IPS-18c (cell line): ENCODE data around the gene ZP1.

Experiments
- H3K4me3 ChIP-seq: 2 replicates; pipeline ENCODE4 v1.7.0; 2013; ENCODE audit warnings: low read depth, mild to moderate bottlenecking, low read length, moderate library complexity; ENCODE audit not compliant: insufficient read depth
- H3K9me3 ChIP-seq: one replicate; pipeline ENCODE4 v1.6.1; 2013; ENCODE audit warnings: mild to moderate bottlenecking, low read length, moderate library complexity; ENCODE audit not compliant: control insufficient read depth, insufficient read depth

ZP1 gene

DNA sequence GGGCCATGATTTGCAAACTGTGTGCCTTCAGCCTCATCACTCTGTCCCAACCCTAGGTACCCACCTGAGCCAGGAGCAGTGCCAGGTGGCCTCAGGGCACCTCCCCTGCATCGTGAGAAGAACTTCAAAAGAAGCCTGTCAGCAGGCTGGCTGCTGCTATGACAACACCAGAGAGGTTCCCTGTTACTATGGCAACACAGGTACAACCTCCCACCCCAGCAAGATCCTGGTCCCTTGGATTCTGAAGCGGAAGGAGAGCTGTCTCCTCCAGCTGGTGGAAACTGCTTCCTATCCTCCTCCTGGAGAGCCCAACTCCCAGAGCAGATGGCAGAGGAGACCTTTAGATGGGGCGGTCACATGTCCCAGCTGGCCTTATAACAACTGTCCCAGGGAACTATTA is 2.9 kb downstream of the ZP1 start:
- Histone ChIP-seq H3K4me3 (no peak overlapping the region), H3K9me3 (no peaks in the 10 kb centered on the region)

DNA sequence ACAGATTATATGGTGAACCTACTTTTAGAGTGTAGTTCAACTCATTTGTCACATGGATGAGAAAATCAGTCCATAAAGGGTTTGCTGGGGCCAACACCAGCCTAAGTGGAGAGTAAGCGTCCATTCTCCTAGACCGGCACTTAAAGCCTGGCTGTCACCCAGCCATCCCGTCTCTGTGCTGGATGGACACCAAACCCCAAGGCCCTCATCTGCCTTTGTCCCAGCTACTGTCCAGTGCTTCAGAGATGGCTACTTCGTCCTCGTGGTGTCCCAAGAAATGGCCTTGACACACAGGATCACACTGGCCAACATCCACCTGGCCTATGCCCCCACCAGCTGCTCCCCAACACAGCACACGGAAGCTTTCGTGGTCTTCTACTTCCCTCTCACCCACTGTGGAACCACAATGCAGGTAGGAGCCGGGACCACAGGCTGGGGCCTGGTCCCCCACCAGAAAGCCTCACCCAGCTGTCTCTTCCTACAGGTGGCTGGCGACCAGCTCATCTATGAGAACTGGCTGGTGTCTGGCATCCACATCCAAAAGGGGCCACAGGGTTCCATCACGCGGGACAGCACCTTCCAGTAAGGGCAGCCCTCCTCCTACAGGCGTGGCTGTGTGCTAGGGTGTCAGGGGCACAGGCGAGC is 3.5 kb downstream of the ZP1 start:
- Histone ChIP-seq H3K4me3 (no peak overlapping the region), H3K9me3 (no peaks in the 10 kb centered on the region)

DNA sequence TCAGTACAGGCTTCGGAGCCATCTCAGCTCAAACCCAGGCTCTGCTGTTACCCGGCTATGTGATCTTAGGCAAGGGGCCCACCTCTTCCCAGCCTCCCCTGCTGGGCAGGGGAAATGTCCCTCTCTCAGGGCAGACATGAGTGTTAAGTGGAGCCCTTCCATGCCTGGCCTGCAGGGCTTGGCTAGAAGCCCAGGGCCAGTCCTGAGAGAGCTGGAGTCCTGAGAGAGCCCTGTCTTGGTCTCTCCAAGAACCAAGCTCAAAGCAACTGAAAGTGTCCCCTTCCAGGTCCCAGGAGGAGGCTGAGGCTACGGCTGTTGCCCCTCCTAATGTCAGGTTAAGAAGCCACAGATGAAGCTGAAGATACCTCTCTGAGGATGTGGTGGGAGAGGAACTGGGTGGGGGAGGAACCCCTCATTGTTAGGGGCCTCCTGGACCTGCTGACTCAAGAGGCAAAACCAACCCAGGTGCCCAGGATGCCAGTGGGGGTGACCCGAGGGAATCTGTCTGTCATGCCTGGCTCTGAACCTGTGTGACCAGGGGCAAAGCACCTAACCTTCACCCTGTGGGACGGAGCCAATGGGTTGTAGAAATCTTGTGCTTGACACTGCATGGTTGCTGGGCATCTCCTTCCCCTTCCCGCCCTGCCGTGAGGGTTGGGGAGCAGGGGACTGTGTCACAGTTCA is 4.2 kb downstream of the ZP1 start:
- Histone ChIP-seq H3K4me3 (no peak overlapping the region), H3K9me3 (no peaks in the 10 kb centered on the region)

DNA sequence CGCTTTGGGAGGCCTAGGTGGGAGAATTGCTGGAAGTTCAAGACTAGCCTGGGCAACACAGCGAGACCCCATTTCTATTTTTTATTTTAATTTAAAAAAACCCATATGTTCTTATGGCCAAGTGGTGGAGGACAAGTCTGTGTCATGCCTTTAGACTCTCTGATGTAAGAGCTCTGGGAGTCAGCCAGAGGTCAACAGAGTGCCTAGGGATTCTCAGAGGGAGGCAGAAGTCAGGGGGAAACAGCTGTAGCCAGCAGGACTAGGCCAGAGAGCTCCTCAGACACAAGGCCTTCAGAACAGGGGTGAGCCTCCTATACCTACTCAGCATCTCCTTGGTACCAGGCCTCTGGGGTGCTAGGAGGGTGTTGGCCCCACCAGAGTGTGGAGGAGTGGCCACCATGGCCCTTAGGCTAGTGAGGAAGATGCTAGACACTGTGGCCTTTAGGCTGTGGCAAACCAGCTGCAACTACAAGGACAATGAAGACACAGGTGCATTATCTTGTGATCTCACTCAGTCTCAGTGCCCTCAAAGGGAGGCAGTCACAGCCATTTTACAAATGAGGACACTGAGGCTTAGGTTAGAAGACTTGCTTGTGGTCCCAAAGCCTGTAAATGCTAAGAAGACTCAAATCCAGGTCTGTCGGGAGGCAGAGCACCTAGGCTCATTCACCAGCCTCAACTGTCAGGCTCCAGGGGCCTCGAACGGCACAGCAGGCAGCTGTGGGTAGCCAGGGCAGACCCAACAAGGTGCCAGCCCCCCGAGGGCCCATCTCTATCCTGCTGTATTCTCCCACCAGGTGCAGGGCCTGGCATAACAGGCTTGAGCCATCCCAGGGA is 5.0 kb downstream of the ZP1 start:
- Histone ChIP-seq H3K9me3 (no peaks in the 10 kb centered on the region), H3K4me3 (no peak overlapping the region)

DNA sequence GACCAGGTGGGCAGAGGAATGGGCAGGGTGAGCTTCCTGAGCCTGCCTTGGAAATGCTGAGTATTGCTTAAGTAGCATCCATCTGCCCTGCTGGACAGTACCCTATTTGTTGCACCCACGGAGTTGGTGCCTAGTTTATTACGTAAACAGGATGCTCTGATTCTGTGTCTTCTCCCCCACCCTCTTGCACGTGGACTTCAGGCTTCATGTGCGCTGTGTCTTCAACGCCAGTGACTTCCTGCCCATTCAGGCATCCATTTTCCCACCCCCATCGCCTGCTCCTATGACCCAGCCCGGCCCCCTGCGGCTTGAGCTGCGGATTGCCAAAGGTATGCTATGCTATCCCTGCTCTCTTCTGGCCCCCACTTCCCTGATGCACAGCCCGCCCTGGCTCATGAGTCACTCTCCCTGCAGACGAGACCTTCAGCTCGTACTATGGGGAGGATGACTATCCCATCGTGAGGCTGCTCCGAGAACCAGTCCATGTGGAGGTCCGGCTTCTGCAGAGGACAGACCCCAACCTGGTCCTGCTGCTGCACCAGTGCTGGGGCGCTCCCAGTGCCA is 5.7 kb downstream of the ZP1 start:
- no peak overlapping the region for H3K4me3 ChIP-seq
- no peaks in the 10 kb centered on the region for H3K9me3 ChIP-seq

DNA sequence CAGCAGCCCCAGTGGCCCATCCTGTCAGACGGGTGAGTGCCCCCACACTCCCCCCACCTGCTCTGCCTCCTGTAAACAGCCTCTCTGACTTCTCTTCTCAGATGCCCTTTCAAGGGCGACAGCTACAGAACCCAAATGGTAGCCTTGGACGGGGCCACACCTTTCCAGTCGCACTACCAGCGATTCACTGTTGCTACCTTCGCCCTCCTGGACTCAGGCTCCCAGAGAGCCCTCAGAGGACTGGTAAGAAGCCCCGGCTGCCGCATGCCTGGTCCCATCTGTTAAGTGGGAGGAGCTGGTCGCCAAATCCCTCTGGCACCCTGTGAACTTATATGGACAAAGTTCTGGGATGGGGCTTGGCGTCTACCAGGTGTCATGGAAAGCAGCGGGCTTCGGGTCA is 6.2 kb downstream of the ZP1 start:
- Histone ChIP-seq H3K4me3 (no peak overlapping the region), H3K9me3 (no peaks in the 10 kb centered on the region)

DNA sequence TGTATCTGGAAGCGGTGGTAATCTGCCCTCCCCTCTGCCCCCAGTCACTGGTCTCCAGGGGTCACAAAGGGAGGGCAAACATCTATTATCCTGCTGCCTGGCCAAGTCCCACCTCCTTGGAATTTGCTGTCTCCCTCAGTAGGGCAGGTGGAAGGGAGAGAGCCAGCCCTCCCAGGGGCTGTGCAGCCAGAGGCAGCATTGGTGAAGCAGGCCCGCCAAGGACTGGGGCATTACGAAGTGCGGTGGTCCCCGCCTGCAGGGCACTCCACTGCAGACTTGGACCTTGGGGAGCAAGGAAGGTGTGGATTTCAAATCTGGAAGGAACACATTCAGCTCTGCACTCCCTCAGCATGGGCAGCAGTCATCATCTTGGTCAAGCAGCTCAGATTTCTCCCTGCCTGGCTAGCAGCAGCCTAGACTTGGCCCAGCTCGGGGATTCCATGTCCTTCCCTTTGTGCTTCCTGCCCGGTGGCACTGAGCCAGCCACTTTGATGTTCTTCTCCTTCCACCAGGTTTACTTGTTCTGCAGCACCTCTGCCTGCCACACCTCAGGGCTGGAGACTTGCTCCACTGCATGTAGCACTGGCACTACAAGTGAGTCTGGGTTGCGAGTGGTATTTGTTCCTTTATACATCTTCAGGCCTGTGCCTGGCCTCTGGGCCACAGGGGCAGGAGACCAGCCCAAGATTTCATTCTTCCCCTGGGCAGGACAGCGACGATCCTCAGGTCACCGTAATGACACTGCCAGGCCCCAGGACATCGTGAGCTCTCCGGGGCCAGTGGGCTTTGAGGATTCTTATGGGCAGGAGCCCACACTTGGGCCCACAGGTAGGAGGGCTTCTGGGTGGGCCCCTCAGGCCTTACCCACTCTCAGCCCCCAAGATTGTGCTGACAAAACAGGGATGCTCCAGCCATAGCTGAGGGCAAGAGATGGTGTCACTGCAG is 7.4 kb downstream of the ZP1 start:
- H3K4me3 ChIP-seq, result no peak overlapping the region
- H3K9me3 ChIP-seq, result no peaks in the 10 kb centered on the region

DNA sequence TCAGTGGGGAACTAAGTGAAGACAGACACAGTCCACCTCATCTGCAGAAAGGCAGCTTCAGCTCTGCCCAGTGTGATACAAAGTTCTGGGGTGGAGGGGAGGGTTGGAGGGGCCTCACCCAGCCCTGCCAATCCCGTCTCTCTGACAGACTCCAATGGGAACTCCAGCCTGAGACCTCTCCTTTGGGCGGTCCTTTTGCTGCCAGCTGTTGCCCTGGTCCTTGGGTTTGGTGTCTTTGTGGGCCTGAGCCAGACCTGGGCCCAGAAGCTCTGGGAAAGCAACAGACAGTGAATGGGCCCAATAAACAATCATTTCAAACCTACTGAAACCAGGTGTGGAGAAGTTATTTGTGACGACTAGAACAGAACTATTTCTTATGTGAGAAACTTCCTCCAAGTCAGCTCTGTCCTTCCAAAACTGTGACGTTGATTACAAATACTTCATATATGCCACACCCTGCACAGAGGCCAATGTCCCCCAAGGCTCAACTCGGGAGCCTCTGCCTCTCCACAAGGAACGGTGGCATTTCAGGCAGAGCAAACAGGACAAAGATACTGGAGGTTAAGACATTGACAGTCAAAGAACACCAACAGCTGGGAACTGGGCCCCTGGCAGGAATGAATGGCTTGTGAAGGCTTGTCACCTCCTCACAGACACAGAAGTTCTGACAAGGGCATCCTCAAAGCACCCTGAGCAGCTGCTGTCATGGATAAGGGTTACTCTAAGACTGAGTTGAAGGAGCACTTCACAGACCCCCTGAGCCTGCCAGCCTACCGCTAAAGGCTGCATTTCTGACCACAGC is 8.2 kb downstream of the ZP1 start:
- Histone ChIP-seq H3K4me3 (no peak overlapping the region), H3K9me3 (no peaks in the 10 kb centered on the region)

DNA sequence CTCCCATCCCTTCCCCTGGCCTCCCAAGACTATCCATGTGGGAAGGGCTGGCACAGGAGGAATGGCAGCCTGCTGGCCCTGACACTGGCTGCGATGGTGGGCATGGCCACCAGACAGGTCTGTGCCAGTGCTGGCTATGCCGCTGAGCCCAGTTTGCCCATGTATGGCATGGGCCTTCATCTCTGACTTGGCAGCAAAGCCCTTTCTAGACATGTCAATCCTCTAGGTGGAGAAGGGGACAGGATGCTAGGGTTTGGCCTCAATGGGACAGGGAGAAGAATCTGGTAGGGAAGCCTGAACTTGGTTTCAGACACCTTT is 8.8 kb downstream of the ZP1 start:
- H3K9me3 ChIP-seq, result no peaks in the 10 kb centered on the region
- no peak overlapping the region for H3K4me3 ChIP-seq

DNA sequence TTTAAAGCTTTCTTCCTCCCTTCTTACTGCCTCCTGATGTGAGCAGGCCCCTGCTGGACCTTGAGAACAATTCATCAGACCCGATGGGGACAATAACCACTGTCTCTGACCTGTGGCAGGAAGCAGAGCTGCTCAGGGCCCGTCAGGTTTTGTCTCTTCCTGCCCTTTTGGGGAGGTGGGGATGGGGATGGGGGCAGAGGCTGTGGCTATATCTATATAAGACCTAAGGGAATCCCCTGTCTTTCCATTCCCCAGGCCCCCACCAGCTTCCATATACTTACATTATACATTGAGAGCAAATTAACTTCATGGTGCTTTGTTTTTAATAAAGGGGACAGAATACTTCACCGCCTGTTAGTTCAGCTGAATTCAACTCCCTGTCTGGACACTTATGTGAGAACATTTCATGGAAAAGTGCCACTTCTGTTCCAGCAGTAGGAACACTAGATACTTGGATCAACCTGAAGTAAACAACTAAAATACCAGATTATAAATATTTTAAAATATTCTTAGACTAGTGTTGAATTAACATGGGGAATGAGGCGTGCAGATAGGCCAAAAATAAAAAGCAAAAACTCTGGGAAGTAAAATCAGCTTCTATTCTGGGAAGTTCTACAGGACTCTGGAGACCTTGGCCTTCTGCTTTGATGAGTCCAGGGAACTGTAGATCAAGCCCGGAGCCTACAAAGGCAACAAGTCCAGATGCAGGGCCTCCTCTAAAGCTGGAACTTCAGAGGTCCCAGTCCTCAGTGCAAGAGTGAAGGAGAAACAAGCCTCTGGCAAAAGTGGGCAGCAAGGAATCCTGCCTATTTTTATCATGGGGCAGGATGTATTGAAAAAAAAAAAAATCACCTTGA is 11.1 kb downstream of the ZP1 start:
- H3K9me3 ChIP-seq, result no peaks in the 10 kb centered on the region

DNA sequence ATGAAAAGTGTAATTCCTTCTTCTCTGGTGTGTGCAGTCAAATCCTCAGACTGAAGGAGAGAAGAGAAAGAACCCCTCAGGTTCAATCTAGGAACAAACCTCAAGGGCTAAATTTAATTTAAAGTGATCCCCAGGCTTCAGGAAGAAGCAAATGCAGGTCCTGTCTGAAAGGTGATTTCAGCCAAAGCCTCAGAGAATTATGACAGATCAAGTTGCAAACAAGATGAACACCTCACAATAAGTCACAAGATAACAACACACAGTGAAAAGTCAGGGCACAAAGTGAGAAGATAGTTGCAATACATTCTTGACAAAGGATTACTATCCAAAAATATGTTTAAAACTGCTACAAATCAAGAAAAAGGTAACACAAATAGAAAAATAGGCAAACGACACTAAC is 11.8 kb downstream of the ZP1 start:
- H3K4me3 ChIP-seq, result no peak overlapping the region
- H3K9me3 ChIP-seq, result no peaks in the 10 kb centered on the region

More for the DNA sequence above, 11.1 kb downstream of the ZP1 start:
- H3K4me3 ChIP-seq, result no peak overlapping the region

DNA sequence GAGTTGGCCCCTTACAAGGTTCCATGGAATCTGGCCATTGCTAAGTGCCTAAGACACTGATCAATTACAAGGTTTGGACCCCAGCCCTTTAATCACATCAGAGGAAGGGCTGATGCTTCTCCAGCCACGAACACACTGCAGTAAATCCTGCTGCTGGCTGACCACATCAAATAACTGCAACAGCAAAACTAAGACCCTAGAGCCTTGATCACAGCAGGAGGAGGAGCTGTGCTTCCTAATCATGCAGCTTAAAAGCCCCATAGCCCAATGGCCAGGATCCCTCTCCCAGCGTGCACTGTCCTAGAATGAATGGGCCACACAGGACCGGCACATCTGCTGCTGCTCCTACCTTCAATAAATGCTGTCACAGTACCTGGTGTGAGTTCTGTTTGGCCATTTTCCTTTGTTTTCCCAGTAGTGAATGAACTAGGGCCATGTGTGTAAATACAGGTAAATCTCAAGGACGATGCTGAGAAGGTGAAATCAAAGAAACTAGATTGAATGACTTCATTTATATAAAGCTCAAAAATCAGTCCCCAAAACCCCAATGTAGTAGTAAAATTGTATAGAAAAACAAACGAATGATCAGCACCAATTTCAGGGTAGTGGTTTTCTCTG is 12.7 kb downstream of the ZP1 start:
- Histone ChIP-seq H3K4me3 (no peak overlapping the region), H3K9me3 (no peaks in the 10 kb centered on the region)

DNA sequence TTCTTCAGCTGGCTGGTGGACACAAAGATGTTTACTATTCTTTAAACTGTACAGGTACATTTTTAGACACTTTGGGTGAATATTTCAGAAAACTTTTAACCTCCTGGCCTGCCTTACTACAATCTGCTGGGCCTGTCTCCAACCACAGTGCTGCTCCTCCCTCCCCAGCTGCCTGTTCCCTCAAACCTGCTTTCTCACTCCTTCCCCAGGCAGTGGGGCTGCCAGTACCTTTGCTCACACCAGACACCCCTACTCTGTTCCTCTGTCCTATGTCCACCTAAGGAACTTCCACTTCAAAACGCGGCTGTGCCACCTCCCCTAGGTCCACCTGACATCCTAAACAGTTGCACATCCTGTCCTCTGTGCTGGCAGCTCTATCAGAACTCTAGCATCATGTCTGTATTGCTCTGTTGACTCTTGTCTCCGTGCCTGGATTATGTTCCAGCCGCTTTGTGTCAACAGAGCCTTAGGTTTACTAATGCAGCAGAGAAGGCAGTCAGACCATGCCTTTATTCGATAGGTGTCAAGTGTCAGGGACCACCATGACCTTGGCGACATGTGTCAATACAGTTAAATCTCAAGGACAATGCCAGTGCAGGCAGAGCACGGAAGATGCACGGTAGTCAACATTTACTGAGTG is 13.4 kb downstream of the ZP1 start:
- H3K9me3 ChIP-seq, result no peaks in the 10 kb centered on the region

DNA sequence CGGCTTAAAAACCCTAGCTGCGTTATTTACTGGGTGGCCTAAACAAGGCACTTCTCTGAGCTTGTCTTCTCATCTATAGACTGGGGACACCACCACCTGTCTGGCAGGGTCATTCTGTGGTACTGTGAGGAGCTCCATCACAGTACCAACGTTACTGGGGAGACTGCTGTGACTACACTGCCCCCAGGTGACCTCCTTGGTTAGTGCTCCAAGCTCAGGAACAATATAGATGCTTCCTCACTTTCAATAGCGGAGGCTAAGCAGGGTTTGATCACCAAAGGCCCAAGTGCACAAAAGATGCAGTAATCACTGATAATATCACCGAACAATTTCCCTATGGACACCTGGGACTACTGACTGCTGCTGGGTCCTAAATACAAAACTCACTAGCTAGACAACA is 20.2 kb downstream of the ZP1 start:
- no peaks in the 10 kb centered on the region for H3K9me3 ChIP-seq
- H3K4me3 ChIP-seq, result no peak overlapping the region

More for the DNA sequence above, 13.4 kb downstream of the ZP1 start:
- no peak overlapping the region for H3K4me3 ChIP-seq

DNA sequence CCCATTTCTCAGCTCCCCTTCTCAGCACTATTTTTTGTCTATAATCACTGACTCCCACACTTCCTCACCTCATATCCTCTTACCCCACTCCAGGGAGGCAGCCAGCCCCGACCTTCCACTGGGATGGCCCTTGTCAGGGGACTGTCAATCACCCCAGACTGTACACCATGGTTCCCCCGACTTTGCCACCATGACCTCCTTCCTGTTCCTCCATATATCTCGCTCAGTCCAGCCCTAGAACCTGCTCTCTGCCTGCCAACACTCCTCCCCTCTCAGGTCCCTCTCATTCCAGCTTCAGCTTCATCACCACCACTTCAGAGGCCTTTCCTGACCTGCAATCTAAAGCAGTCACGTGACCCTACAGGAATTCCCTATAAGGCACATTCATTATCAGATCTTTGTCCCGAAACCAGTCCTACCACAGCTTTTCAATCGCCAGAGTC is 22.5 kb downstream of the ZP1 start:
- Histone ChIP-seq H3K4me3 (no peak overlapping the region), H3K9me3 (no peaks in the 10 kb centered on the region)
